ENCODE measurements around the gene OR10A6. TPM values are rescaled to one million over a fixed set of nuclear protein-coding genes. Genes with fewer than 3 reads are reported as not detected.

OR10A6 gene
- polyA plus RNA-seq, 1 donor (not counting 4 experiments of a cell fraction or from before 2014, with no cell fraction given), result 0.26 TPM

DNA sequence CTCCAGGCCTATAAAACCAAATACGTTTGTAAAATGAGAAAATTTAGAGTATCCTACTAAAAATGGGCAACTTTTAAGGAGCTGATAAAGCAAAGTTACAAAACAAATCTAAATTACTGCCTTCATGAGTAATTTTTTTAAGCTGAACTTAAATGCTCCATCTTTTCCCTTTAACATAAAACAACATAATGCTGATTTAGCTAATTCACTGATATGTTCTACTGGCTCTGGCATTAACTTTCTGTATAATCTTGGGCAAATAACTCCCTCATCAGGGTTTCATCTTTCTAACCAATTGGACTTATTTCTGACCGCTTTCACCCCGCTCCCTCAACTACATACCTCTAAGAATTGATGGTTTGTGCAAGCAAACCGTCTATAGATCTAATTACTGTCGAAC lies 10.1 kb upstream of the OR10A6 start:
- dilution Hi-C loops (cut with MboI; ENCODE audit: extremely low pct_ligation_motif_present, low sequenced_read_pairs), result no loop called here
- TF ChIP-seq, protein P1, sequence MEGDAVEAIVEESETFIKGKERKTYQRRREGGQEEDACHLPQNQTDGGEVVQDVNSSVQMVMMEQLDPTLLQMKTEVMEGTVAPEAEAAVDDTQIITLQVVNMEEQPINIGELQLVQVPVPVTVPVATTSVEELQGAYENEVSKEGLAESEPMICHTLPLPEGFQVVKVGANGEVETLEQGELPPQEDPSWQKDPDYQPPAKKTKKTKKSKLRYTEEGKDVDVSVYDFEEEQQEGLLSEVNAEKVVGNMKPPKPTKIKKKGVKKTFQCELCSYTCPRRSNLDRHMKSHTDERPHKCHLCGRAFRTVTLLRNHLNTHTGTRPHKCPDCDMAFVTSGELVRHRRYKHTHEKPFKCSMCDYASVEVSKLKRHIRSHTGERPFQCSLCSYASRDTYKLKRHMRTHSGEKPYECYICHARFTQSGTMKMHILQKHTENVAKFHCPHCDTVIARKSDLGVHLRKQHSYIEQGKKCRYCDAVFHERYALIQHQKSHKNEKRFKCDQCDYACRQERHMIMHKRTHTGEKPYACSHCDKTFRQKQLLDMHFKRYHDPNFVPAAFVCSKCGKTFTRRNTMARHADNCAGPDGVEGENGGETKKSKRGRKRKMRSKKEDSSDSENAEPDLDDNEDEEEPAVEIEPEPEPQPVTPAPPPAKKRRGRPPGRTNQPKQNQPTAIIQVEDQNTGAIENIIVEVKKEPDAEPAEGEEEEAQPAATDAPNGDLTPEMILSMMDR (optimal IDR thresholded peaks at IDR 0.05 in 1 of 3, IDR thresholded peaks at IDR 0.05 in 1 of 3, conservative IDR thresholded peaks at IDR 0.05 in 1 of 3; ENCODE audit: extremely low read depth in 1 of 3, insufficient read depth in 2 of 3, low read length in 3 of 3), result no peak
- no peak for TF ChIP-seq EZH2 (IDR thresholded peaks at IDR 0.05; ENCODE audit: low read length)

DNA sequence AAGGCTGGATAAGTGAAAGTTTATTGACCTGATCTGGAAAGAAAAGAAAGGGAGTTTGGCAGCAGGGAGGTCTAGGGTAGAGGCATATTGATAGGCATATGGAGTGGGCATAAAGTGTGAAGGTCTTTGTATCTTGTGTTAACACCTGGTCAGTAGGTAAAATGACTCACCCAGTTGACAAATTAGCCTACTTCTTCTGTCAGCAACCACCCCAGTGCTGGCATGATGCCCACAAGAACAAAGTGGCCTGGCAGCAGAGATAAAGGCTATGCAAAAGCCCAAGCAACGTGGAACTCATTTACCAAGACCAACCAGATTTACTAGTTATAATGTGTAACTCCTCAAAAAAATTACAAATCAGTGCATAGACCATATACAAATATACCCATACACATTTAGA lies 5.5 kb upstream of the OR10A6 start:
- Histone ChIP-seq H3K9me3 (ENCODE audit: control insufficient read depth, low read depth, low read length) (no peaks in the 10 kb centered on the region), H3K9me1 (ENCODE audit: control insufficient read depth, extremely low read depth, insufficient read depth, low read length) (no peaks in the 10 kb centered on the region), H3K4me2 (ENCODE audit: control insufficient read depth, extremely low read depth, insufficient read depth, low read depth, low read length) (no peak overlapping the region), H3K4me3 (ENCODE audit: control insufficient read depth in 2 of 3, extremely low read depth in 1 of 3, insufficient read depth in 2 of 3, low read depth in 1 of 3, low read length in 3 of 3) (no peak overlapping the region), H2AFZ (ENCODE audit: control insufficient read depth, low read length) (no peak overlapping the region), H3K4me1 (ENCODE audit: control insufficient read depth, extremely low read depth, insufficient read depth, low read length) (no peaks in the 10 kb centered on the region), H4K20me1 (ENCODE audit: control insufficient read depth, extremely low read depth, insufficient read depth, low read length) (no peaks in the 10 kb centered on the region), H3K27ac (ENCODE audit: control insufficient read depth, insufficient read depth, low read length) (no peak overlapping the region), H3K79me2 (ENCODE audit: control insufficient read depth, insufficient read depth, low read length) (no peaks in the 10 kb centered on the region), H3K9ac (ENCODE audit: control insufficient read depth, extremely low read depth, insufficient read depth, low read length) (no peak overlapping the region), H3K27me3 (ENCODE audit: control insufficient read depth, extremely low read depth, insufficient read depth, low read length) (no peaks in the 10 kb centered on the region), H3K36me3 (ENCODE audit: control insufficient read depth in 2 of 2, extremely low read depth in 1 of 2, insufficient read depth in 2 of 2, low read length in 2 of 2) (no peaks in the 10 kb centered on the region)
- DNase-seq (ENCODE audit: low read depth, low spot score) (no peak), FAIRE-seq (no peak)
- no peak for TF ChIP-seq EZH2 (IDR thresholded peaks at IDR 0.05; ENCODE audit: low read length)
- TF ChIP-seq, protein P1 (optimal IDR thresholded peaks at IDR 0.05 in 1 of 3, IDR thresholded peaks at IDR 0.05 in 1 of 3, conservative IDR thresholded peaks at IDR 0.05 in 1 of 3; ENCODE audit: extremely low read depth in 1 of 3, insufficient read depth in 2 of 3, low read length in 3 of 3), result no peak
- dilution Hi-C loops (cut with MboI; ENCODE audit: extremely low pct_ligation_motif_present, low sequenced_read_pairs), result no loop called here

More for the DNA sequence above, 10.1 kb upstream of the OR10A6 start:
- Histone ChIP-seq H2AFZ (ENCODE audit: control insufficient read depth, low read length) (no peak overlapping the region), H3K4me2 (ENCODE audit: control insufficient read depth, extremely low read depth, insufficient read depth, low read depth, low read length) (no peak overlapping the region), H4K20me1 (ENCODE audit: control insufficient read depth, extremely low read depth, insufficient read depth, low read length) (no peaks in the 10 kb centered on the region), H3K27me3 (ENCODE audit: control insufficient read depth, extremely low read depth, insufficient read depth, low read length) (no peaks in the 10 kb centered on the region), H3K4me3 (ENCODE audit: control insufficient read depth in 2 of 3, extremely low read depth in 1 of 3, insufficient read depth in 2 of 3, low read depth in 1 of 3, low read length in 3 of 3) (no peak overlapping the region), H3K79me2 (ENCODE audit: control insufficient read depth, insufficient read depth, low read length) (no peaks in the 10 kb centered on the region), H3K9me3 (ENCODE audit: control insufficient read depth, low read depth, low read length) (peaks cover 2% of the 10 kb centered on the region), H3K9ac (ENCODE audit: control insufficient read depth, extremely low read depth, insufficient read depth, low read length) (no peak overlapping the region), H3K27ac (ENCODE audit: control insufficient read depth, insufficient read depth, low read length) (no peak overlapping the region), H3K36me3 (ENCODE audit: control insufficient read depth in 2 of 2, extremely low read depth in 1 of 2, insufficient read depth in 2 of 2, low read length in 2 of 2) (no peaks in the 10 kb centered on the region), H3K4me1 (ENCODE audit: control insufficient read depth, extremely low read depth, insufficient read depth, low read length) (peaks cover 2% of the 10 kb centered on the region), H3K9me1 (ENCODE audit: control insufficient read depth, extremely low read depth, insufficient read depth, low read length) (no peaks in the 10 kb centered on the region)
- no peak for FAIRE-seq
- DNase-seq (ENCODE audit: low read depth, low spot score), result no peak
